Muscle of arm (tissue), 14 donors: ENCODE results near the gene TOR1AIP1. TPM values are rescaled to one million over a fixed set of nuclear protein-coding genes. Genes with fewer than 3 reads are reported as not detected.
"Not testable (repeated sequence)": the region's sequence is repeated elsewhere in the genome, so short reads cannot be mapped to it uniquely, and the experiment has no call there.

Source experiments
- DNase-seq: peaks from one replicate; pipeline ENCODE4 v3.0.0-alpha.2; 2013
- long read RNA-seq, 11 donors: transcript quantifications; one replicate each; lab custom pipeline, GENCODE V29; 2026
- polyA plus RNA-seq, 12 donors: library from polyadenylated mRNA; unstranded; fragments of 120-200 nt; gene quantifications; one replicate each; pipeline ENCODE4 v1.2.1, GENCODE V29; 2013; ENCODE audit not compliant: insufficient read length in 12 of 12

Gene TOR1AIP1, protein sequence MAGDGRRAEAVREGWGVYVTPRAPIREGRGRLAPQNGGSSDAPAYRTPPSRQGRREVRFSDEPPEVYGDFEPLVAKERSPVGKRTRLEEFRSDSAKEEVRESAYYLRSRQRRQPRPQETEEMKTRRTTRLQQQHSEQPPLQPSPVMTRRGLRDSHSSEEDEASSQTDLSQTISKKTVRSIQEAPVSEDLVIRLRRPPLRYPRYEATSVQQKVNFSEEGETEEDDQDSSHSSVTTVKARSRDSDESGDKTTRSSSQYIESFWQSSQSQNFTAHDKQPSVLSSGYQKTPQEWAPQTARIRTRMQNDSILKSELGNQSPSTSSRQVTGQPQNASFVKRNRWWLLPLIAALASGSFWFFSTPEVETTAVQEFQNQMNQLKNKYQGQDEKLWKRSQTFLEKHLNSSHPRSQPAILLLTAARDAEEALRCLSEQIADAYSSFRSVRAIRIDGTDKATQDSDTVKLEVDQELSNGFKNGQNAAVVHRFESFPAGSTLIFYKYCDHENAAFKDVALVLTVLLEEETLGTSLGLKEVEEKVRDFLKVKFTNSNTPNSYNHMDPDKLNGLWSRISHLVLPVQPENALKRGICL
- 10 to 100 TPM in 11 of 12 donors, not detected in 1; 29.5 to 77.8 (median 60.7) TPM for polyA plus RNA-seq
- long read RNA-seq, donor 1, full-length matches to known transcripts: 8 of 8 reads
- long read RNA-seq, donor 1, partial matches to known transcripts: 0 of 8 reads
- long read RNA-seq, donor 1, other reads (novel, unspliced or antisense): 0 of 8 reads
- long read RNA-seq, donor 2, full-length matches to known transcripts: 4 of 4 reads
- long read RNA-seq, donor 2, partial matches to known transcripts: 0 of 4 reads
- long read RNA-seq, donor 2, other reads (novel, unspliced or antisense): 0 of 4 reads
- long read RNA-seq, donor 3, full-length matches to known transcripts: 7 of 7 reads
- long read RNA-seq, donor 3, partial matches to known transcripts: 0 of 7 reads
- long read RNA-seq, donor 3, other reads (novel, unspliced or antisense): 0 of 7 reads
- long read RNA-seq, donor 4, full-length matches to known transcripts: 4 of 4 reads
- long read RNA-seq, donor 4, partial matches to known transcripts: 0 of 4 reads
- long read RNA-seq, donor 4, other reads (novel, unspliced or antisense): 0 of 4 reads
- long read RNA-seq, donor 5, full-length matches to known transcripts: 11 of 11 reads
- long read RNA-seq, donor 5, partial matches to known transcripts: 0 of 11 reads
- long read RNA-seq, donor 5, other reads (novel, unspliced or antisense): 0 of 11 reads
- long read RNA-seq, donor 6, full-length matches to known transcripts: 1 of 1 reads
- long read RNA-seq, donor 6, partial matches to known transcripts: 0 of 1 reads
- long read RNA-seq, donor 6, other reads (novel, unspliced or antisense): 0 of 1 reads
- long read RNA-seq, donor 7, full-length matches to known transcripts: 5 of 5 reads
- long read RNA-seq, donor 7, partial matches to known transcripts: 0 of 5 reads
- long read RNA-seq, donor 7, other reads (novel, unspliced or antisense): 0 of 5 reads
- long read RNA-seq, donor 8, full-length matches to known transcripts: 7 of 7 reads
- long read RNA-seq, donor 8, partial matches to known transcripts: 0 of 7 reads
- long read RNA-seq, donor 8, other reads (novel, unspliced or antisense): 0 of 7 reads
- long read RNA-seq, donor 9, full-length matches to known transcripts: 3 of 3 reads
- long read RNA-seq, donor 9, partial matches to known transcripts: 0 of 3 reads
- long read RNA-seq, donor 9, other reads (novel, unspliced or antisense): 0 of 3 reads
- long read RNA-seq, donor 10, full-length matches to known transcripts: 8 of 8 reads
- long read RNA-seq, donor 10, partial matches to known transcripts: 0 of 8 reads
- long read RNA-seq, donor 10, other reads (novel, unspliced or antisense): 0 of 8 reads
- long read RNA-seq, donor 11, full-length matches to known transcripts: 11 of 18 reads
- long read RNA-seq, donor 11, partial matches to known transcripts: 7 of 18 reads
- long read RNA-seq, donor 11, other reads (novel, unspliced or antisense): 0 of 18 reads

DNA sequence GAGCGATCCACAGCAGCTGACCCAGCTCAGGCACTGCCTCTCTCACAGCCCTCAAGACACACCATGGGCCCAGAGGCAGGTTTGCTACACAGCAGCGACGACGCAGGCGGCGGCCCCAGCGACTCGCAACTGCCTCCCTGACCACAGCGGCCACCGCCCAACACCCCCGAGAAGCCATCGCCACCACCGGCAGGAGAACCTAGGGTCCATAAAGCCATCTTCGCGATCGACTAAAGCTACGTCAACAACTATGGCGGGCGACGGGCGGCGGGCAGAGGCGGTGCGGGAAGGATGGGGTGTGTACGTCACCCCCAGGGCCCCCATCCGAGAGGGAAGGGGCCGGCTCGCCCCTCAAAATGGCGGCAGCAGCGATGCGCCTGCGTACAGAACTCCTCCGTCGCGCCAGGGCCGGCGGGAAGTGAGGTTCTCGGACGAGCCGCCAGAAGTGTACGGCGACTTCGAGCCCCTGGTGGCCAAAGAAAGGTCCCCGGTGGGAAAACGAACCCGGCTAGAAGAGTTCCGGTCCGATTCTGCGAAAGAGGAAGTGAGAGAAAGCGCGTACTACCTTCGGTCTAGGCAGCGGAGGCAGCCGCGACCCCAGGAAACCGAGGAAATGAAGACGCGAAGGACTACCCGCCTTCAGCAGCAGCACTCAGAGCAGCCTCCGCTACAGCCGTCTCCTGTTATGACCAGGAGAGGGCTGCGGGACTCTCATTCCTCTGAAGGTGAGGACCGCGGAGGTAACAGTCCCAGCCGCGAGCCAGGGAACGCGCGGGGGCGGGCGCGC is at the start of gene TOR1AIP1:
TSS of gene TOR1AIP1 (plus strand) at position 33 of the 787 bp plus-strand sequence. CDS start at position 251, 218 bp downstream.
- DNase-seq: peak; percentile 97

DNA sequence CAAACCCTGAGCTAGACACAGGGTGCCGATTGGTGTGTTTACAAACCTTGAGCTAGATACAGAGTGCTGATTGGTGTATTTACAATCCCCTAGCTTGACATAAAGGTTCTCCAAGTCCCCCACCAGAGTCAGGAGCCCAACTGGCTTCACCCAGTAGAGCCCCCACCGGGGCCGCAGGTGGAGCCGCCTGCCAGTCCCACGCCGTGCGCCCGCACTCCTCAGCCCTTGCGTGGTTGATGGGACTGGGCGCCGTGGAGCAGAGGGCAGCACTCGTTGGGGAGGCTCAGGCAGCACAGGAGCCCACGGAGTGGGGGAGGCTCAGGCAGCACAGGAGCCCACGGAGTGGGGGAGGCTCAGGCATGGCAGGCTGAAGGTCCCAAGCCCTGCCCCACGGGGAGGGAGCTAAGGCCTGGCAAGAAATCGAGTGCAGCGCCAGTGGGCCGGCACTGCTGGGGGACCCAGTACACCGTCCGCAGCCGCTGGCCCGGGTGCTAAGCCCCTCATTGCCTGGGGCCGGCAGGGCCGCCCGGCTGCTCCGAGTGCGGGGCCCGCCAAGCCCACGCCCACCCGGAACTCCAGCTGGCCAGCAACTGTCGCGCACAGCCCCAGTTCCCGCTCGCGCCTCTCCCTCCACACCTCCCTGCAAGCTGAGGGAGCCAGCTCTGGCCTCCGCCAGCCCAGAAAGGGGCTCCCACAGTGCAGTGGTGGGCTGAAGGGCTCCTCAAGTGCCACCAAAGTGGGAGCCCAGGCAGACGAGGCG is 45.2 kb upstream of the TOR1AIP1 start:
- DNase-seq: not testable (repeated sequence)

DNA sequence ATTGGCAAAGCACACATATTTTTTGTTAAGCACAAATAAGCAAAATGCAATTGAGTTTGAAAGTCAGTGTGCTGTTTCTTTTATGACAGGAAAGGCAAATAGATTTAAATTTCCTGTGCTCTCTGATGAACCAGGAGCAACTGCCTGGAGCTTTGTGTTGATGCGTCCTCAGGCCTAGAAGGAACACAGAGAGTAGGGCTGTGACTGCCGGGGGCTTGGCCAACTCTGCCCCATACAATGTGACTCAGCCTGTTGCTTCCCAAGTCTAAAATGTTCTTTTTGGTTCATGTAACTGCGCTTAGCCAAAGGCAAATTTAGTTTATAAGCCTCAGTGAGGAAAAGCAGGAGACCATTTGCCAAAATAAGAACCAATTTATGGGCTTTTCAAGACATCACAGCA is 42.0 kb upstream of the TOR1AIP1 start:
- no peak for DNase-seq

DNA sequence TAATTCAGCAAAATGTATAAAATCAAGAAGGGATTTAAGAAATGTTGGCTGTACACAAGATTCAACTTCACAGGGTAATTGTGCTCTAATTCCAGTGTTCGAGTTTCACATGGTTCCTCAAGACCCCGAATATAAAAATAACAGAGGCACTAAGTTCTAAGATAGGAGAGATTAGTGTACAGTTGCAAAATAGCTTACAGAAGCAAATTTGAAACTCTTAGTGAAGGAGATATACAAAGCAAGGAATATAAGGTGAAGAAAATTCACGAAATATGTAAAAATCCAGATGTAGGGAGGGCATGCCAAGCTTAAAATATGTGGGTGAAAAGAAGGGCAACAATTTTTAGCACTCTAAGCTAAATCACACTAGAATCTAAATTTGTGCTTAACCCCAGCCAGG is 33.9 kb upstream of the TOR1AIP1 start:
- DNase-seq: no peak

DNA sequence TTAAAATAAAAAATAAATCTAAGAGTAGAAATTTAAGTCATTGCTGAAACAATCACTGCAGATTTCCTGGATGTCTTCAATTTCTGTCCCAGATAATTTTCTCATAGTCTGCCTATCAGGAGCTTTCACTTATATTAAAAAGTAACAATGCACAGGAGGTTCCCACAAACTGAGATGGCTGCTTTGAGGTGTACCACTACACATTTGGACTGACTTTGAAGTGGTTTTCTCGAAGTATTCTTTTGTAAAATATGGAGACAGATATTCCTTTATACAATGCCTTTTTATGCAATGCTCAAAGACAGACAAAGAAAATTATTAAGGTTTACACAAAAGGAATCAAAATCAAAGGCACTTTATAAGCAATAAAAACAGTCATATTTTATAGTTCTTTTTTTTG is 29.0 kb upstream of the TOR1AIP1 start:
- no peak for DNase-seq

DNA sequence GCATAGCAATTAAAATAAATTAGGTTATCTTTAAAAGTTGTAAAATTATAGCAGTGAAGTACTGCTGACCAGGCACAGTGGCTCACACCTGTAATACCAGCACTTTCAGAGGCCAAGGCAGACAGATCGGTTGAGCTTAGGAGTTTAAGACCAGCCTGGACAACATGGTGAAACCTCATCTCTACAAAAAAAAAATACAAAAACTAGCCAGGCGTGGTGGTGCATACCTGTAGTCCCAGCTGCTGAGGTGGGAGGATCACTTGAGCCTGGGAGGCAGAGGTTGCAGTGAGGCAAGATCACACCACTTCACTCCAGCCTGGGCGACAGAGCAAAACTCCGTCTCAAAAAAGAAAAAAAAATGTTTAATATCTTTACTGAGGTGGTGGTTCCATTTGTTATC is 26.3 kb upstream of the TOR1AIP1 start:
- not testable (repeated sequence) for DNase-seq

DNA sequence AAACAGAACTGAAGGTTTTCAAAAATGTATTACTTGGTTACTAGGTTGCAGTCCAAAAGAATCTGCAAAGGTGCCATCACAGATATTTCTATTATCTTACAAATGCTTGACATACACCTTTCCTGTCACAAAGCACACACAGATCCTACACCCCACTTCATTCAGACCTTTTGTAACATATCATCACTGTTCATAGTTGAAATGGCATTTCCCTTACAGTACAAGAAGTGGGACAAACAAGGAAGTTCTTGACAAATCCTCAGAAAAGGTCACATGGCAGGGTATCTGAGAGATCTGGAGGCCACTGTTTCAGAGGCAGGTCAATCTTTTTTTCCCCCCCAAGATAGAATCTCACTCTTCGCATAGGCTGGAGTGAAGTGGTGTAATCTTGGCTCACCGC is 25.8 kb upstream of the TOR1AIP1 start:
- no peak for DNase-seq

DNA sequence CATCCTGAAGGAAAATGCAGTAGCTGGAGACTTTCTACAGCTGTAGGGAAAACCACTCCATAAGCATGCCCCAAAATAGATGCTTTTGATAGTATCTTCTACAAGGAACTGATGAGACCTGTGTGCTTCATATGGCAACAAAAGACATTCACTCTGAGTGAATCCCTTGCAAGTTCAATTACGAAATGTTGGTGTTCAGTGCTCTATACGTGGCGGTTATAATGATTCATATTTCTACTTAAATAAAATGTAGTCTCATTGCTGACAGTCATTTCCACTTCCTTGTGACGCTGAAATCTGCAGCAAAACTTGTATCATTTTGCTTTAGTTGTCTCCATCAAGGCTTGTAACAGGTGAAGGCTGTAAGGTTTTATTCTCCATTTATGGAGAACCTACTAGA is 25.1 kb upstream of the TOR1AIP1 start:
- DNase-seq: no peak

DNA sequence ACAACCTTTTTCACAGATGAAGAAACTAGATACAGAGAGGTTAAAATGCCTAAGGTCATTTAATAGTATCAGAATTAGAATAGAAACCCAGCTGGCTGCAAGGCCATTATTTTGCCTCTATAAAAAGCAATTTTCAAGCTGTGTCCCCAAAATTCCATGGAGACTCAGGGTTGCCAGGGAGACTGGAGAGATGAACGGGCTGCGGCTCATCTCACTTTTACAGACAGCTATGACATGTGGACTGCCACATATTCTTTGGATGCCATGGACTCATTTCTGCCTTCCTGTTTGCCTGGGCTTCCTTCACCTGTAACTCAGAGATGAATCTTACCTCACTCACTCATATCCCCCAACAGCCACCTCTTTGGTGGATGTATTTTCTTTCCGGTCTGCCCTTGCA is 21.4 kb upstream of the TOR1AIP1 start:
- no peak for DNase-seq

DNA sequence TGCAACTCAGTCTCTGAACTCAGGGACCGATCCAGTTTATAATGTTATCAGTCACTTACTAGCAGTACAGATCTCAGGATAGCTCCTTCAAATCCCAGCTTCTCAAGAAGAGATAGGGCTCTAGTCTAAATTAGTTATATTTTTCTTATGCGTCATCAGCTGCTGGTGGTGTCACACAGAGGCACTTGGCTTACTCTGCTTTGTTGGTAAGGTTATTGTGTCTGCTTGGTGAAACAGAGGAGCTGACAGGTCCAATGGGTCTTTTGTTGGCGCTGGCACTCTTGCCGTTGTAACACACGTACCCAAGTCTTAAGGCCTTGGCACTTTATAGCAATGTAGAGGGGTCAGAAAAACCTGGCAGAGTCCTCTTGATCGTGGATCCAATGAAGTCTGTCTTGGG is 16.7 kb upstream of the TOR1AIP1 start:
- DNase-seq: no peak

DNA sequence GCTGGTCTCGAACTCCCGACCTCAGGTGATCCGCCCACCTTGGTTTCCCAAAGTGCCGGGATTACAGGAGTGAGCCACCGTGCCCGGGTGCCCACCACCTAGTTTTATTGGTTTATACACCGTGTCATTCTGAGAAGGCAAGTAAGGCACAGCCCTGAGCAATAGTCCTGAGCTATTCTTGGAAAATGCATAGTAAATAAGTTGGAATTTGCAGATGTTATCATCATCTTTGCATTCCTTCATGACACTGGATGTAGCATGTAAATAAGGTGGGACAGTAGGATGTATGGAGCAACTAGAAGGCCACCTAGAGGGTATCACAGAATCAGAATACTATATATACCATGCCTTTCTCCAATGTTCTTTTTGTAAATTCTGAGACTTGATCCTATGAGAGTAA is 15.5 kb upstream of the TOR1AIP1 start:
- DNase-seq: no peak

DNA sequence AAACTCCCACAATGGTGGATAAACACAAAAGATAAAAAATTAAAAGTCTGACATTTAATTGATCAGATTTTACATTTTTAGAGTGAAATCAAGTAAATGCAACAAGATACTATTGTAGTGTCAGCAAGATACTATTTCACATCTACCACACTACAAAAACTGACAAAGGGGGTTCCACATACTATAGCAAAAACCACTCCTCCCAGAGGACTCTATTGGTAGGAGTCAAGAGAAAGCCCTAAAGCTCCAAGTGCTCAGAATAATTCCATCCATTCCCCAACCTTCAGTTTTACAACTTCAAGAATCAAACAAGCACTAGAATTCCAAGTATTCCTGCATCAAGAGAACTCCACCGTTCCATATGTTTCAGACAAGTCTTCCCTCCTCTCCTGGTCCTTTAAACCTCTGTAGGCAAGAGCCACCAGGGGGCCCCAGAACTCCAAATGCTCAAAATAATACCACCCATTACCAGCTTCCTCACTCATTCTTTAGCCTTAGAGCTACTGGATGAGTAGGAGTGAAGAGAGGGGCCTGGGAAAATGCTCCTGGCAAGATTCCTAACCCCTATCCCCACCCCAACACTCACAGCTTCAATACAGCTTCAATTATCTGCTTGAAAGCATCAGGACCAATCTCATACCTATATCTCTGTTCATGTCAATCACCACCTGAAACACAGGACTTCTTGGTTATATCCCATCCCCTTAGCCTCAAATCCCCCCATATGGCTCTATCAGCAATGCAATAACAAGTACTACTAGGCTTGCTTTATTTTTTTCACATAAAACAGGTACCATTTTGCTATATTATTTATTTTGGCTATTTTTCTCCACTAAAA is 14.4 kb upstream of the TOR1AIP1 start:
- no peak for DNase-seq

DNA sequence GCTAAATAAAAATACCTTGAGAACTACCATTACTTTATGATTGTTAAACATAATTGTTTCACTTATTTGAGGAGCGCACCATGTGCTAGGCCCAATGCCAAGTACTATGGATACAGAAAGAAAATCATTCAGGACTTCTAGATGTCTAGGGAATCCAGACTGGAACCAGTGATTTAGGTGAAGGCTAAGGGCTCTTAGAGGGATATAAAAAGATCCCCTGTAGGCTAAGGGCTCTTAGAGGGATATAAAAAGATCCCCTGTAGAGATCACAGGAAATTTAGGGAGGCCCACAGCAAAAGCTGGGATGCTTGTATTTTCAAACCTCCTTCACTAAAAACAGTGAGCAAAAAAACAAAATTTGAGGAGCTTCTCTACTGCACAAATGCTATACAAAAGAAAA is 11.2 kb upstream of the TOR1AIP1 start:
- DNase-seq: no peak

DNA sequence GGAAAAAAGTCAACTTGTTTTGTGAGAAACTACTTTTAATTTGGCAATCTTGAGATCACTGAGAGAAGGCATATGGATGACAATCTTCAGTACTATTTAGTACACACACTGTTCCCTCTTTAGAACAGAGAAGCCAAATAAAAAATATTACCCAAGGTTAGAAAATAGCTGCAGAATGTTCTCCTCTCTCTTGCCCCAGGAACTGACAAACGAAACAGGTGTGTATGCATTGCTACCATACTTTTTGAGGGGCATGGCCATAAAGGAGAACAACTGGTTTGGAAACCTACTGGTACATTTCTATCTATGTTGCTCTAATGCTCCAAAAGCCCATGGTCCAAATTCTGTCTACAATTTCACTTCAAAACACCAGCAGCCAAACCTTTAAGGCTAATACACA is 10.1 kb upstream of the TOR1AIP1 start:
- no peak for DNase-seq

DNA sequence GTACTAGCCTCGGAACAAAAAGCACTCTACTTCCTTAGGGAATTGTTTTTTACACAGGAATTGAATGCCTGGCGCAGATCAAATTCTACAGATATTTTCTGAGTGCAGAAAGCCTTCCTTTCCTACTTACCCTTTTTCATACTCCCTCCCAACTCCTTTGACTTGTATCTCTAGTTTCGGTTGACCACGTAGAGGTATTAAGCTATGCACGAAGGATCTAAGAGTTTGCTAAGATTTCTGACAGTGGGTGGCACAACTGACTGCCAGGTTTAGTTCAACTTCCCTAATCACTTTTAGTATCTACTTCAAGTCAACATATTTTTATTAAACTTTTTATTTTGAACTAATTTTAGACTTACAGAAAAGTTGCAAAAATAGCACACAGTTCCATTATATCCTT is 9.5 kb upstream of the TOR1AIP1 start:
- DNase-seq: no peak

DNA sequence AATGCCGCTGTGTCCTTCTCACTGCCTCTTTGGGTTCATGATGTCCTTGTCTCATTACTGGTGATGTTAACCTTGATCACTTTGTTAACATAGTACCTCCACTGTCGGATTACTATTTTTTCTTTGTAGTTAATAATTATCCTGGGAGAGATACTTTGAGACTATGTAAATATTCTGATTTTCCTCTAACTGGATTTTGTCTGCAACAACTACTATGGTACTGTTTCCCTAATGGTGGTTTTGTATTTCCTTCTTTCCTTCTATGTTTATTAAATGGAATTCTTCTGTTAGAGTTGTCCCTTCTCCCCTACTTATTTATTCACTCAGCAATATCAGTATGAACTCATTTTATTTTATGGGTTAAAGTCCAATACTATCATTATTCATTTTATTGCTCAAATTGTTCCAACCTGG is 8.6 kb upstream of the TOR1AIP1 start:
- no peak for DNase-seq

DNA sequence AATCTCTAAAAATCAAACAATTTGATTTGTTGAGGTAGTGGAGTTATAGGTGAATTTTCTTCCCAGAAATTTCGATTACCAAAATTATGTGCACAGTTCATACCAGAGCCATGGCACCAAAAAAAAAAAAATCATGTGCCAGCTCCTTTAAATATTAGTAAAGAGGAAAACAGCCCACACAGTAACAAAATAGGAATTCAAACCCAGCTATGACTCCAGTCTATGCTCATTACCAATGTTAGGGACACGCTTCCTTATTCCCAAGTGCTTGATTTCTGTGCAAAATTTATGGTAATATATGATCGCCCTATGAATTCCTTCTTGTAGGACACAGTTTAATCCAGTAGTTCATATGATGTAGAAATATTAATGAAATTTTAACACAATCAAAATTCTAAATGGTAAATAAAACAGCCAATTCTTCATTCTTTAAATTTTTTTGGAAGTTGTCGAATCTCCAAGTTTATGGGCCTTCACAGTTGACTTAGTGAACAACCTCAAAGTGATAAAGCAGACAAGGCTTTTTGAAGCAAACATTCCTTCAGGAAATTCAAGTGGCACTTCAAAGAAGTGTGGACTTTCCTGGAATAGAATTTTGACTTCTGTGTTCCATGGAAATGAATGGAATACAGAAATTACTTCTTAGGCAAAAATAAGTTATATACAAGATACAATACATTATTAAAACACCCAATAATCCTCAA is 6.3 kb upstream of the TOR1AIP1 start:
- no peak for DNase-seq
